NB4 (cell line): ENCODE data around the gene HLA-B.

Experiments used
- CTCF ChIP-seq: IDR thresholded peaks from one replicate; pipeline ENCODE4 v1.5.1; 2012; ENCODE audit warnings: low read depth, low read length
- MAX ChIP-seq: IDR thresholded peaks from 2 replicates; pipeline ENCODE4 v1.6.1; 2011; ENCODE audit warnings: low read depth, low read length

GRCh38 chr6:31401403-31401802, 44.4 kb upstream of the HLA-B start:
- TF ChIP-seq CTCF (no peak), MAX (no peak)
